ENCODE data around the gene DENND11.
A peak's percentile ranks its signal among the peaks of the same experiment; 100 is the strongest.

DENND11 gene

GRCh38 chr7:141674702-141675101, 27.3 kb downstream of the DENND11 start:
- Histone ChIP-seq H2AFZ (ENCODE audit: low read length) (no peak overlapping the region), H3K9me2 (replicated peaks; ENCODE audit: insufficient read depth, low read length) (no peaks in the 10 kb centered on the region), H3K9me3 (replicated peaks; ENCODE audit: insufficient read depth, low read length) (no peaks in the 10 kb centered on the region), H3F3A (ENCODE audit: insufficient read depth, low read length) (no peaks in the 10 kb centered on the region), H3K9ac (ENCODE audit: low read length) (no peak overlapping the region), H3K4me2 (ENCODE audit: low read depth, low read length) (no peak overlapping the region), H3K79me2 (ENCODE audit: low read length) (no peaks in the 10 kb centered on the region), H3K27ac (ENCODE audit: low read length) (no peak overlapping the region), H3K27me3 (replicated peaks; ENCODE audit: insufficient read depth, low read length) (no peaks in the 10 kb centered on the region), H3K4me1 (ENCODE audit: low read length) (no peaks in the 10 kb centered on the region), H3K4me3 (ENCODE audit: low read length) (no peak overlapping the region), H3K36me3 (replicated peaks; ENCODE audit: insufficient read depth, low read length) (no peaks in the 10 kb centered on the region), H4K20me1 (ENCODE audit: insufficient read depth, low read length) (no peaks in the 10 kb centered on the region)
- TF ChIP-seq, protein P1, sequence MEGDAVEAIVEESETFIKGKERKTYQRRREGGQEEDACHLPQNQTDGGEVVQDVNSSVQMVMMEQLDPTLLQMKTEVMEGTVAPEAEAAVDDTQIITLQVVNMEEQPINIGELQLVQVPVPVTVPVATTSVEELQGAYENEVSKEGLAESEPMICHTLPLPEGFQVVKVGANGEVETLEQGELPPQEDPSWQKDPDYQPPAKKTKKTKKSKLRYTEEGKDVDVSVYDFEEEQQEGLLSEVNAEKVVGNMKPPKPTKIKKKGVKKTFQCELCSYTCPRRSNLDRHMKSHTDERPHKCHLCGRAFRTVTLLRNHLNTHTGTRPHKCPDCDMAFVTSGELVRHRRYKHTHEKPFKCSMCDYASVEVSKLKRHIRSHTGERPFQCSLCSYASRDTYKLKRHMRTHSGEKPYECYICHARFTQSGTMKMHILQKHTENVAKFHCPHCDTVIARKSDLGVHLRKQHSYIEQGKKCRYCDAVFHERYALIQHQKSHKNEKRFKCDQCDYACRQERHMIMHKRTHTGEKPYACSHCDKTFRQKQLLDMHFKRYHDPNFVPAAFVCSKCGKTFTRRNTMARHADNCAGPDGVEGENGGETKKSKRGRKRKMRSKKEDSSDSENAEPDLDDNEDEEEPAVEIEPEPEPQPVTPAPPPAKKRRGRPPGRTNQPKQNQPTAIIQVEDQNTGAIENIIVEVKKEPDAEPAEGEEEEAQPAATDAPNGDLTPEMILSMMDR (IDR thresholded peaks at IDR 0.05; ENCODE audit: low read length): peak; percentile 62
- TF ChIP-seq EZH2phosphoT487 (IDR thresholded peaks at IDR 0.05; ENCODE audit: low read length): no peak
- DNase-seq: no peak

- Histone ChIP-seq H3K36me3 (replicated peaks; ENCODE audit: insufficient read depth, low read length) (no peaks in the 10 kb centered on the region), H3K4me1 (ENCODE audit: low read length) (no peaks in the 10 kb centered on the region), H3K9me2 (replicated peaks; ENCODE audit: insufficient read depth, low read length) (no peaks in the 10 kb centered on the region), H3K4me3 (ENCODE audit: low read length) (no peak overlapping the region), H3K27me3 (replicated peaks; ENCODE audit: insufficient read depth, low read length) (no peaks in the 10 kb centered on the region), H3K79me2 (ENCODE audit: low read length) (no peaks in the 10 kb centered on the region), H3K4me2 (ENCODE audit: low read depth, low read length) (no peak overlapping the region), H4K20me1 (ENCODE audit: insufficient read depth, low read length) (no peaks in the 10 kb centered on the region), H3K27ac (ENCODE audit: low read length) (no peak overlapping the region), H3K9ac (ENCODE audit: low read length) (no peak overlapping the region), H2AFZ (ENCODE audit: low read length) (no peak overlapping the region), H3F3A (ENCODE audit: insufficient read depth, low read length) (no peaks in the 10 kb centered on the region), H3K9me3 (replicated peaks; ENCODE audit: insufficient read depth, low read length) (no peaks in the 10 kb centered on the region)
- no peak for DNase-seq
- TF ChIP-seq, protein P1 (IDR thresholded peaks at IDR 0.05; ENCODE audit: low read length): no peak
- no peak for TF ChIP-seq EZH2 (optimal IDR thresholded peaks at IDR 0.05; ENCODE audit: low read depth, low read length)
- TF ChIP-seq EZH2phosphoT487 (IDR thresholded peaks at IDR 0.05; ENCODE audit: low read length): no peak
Observed at GRCh38 chr7:141674171-141674671, 27.7 kb downstream of the DENND11 start.

GRCh38 chr7:141673346-141673745, 28.6 kb downstream of the DENND11 start:
- H3K27ac ChIP-seq (ENCODE audit: low read length): no peak overlapping the region
- H3F3A ChIP-seq (ENCODE audit: insufficient read depth, low read length): no peaks in the 10 kb centered on the region
- H3K9me2 ChIP-seq (replicated peaks; ENCODE audit: insufficient read depth, low read length): no peaks in the 10 kb centered on the region
- no peaks in the 10 kb centered on the region for H3K36me3 ChIP-seq (replicated peaks; ENCODE audit: insufficient read depth, low read length)
- H3K4me2 ChIP-seq (ENCODE audit: low read depth, low read length): no peak overlapping the region
- no peaks in the 10 kb centered on the region for H3K9me3 ChIP-seq (replicated peaks; ENCODE audit: insufficient read depth, low read length)
- no peaks in the 10 kb centered on the region for H3K79me2 ChIP-seq (ENCODE audit: low read length)
- H3K27me3 ChIP-seq (replicated peaks; ENCODE audit: insufficient read depth, low read length): no peaks in the 10 kb centered on the region
- no peaks in the 10 kb centered on the region for H3K4me1 ChIP-seq (ENCODE audit: low read length)
- DNase-seq: no peak
- H3K9ac ChIP-seq (ENCODE audit: low read length): no peak overlapping the region
- H2AFZ ChIP-seq (ENCODE audit: low read length): no peak overlapping the region
- TF ChIP-seq EZH2 (optimal IDR thresholded peaks at IDR 0.05; ENCODE audit: low read depth, low read length): no peak
- no peak for TF ChIP-seq EZH2phosphoT487 (IDR thresholded peaks at IDR 0.05; ENCODE audit: low read length)
- TF ChIP-seq, protein P1 (IDR thresholded peaks at IDR 0.05; ENCODE audit: low read length): no peak
- no peak overlapping the region for H3K4me3 ChIP-seq (ENCODE audit: low read length)
- no peaks in the 10 kb centered on the region for H4K20me1 ChIP-seq (ENCODE audit: insufficient read depth, low read length)

All from MM.1S (cell line).